ENCODE results near the gene MYO3B. TPM values are rescaled to one million over a fixed set of nuclear protein-coding genes. Genes with fewer than 3 reads are reported as not detected.

MYO3B gene
- total and polyA plus RNA-seq, 2 of the 8 experiments (the other 6 are each of a cell fraction or from before 2014, with no cell fraction given), result 0.17 to 0.19 TPM

DNA sequence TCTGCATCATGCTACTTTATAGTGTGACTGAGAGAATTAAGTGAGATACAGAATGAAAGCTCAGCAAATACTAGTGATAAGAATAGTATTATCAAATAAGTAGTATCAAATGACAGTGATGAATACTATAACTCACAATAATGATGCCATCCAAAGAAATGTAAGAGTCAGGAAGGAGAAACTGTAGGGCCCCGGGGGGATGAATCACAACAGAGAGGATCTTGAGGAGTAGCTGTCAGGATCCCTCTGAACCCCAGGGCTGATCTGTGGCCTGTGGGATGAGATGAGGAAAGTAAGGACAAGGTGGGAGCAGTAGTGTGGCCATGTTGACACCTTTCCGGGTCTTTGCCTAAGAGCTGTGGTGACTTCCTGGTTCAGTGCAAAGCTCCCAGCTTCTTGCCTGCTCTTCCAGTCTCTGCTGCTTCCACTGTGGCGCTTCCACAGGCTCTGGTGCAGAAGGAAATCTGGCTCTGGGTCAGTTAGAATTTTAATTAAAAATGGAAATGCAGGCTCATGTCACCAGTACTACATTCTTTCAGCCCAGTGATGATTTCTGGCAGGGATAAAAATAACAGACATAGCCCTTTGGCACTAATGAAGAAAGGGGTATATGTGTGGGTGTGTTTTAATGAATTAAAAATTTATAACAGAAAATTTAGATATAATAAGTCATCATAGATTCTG, 166.9 kb downstream of the MYO3B start (continued):
- no peak for TF ChIP-seq ATF2 (IDR thresholded peaks at IDR 0.05; ENCODE audit: low read length)
- TF ChIP-seq JUND (IDR thresholded peaks at IDR 0.05; ENCODE audit: low read length), result no peak
- no peak for TF ChIP-seq CHD2 (IDR thresholded peaks at IDR 0.05; ENCODE audit: low read length)
- TF ChIP-seq CBX8 (IDR thresholded peaks at IDR 0.05; ENCODE audit: borderline replicate concordance, low read depth, low read length), result no peak
- no peak for TF ChIP-seq ZNF274 (IDR thresholded peaks at IDR 0.05; ENCODE audit: borderline replicate concordance, extremely low read depth, low read length)
- TF ChIP-seq BACH1 (IDR thresholded peaks at IDR 0.05; ENCODE audit: low read length), result no peak
- no peak for TF ChIP-seq E2F6 (IDR thresholded peaks at IDR 0.05)
- no peak for TF ChIP-seq CEBPB (IDR thresholded peaks at IDR 0.05; ENCODE audit: low read depth, low read length)
